Calu3 (cell line): Measurements from ENCODE around the gene HELQ. TPM values are rescaled to one million over a fixed set of nuclear protein-coding genes. Genes with fewer than 3 reads are reported as not detected.

Experiments
- BruUV-seq: library from RNA; stranded (reverse); fragments of 400-500 nt; replicated peaks from 2 replicates; lab custom pipeline; 2021; lab: Mats Ljungman, UMichigan
- CTCF ChIA-PET: fragments of 300-600 bp; sonication (Branson Sonifier 250); formaldehyde crosslinking; loops from one replicate; lab custom pipeline; 2022; ENCODE audit warnings: antibody characterized with exemption; lab: Charles Lee
- DNase-seq: peaks from one replicate; pipeline ENCODE4 v3.0.0; 2022
- H3K27ac Mint-ChIP-seq: one replicate; pipeline ENCODE4 v1.8.0; 2022; ENCODE audit warnings: mixed read lengths; ENCODE audit not compliant: unreplicated experiment
- H3K27me3 Mint-ChIP-seq: one replicate; pipeline ENCODE4 v1.8.0; 2022; ENCODE audit warnings: mixed read lengths; ENCODE audit not compliant: unreplicated experiment
- H3K36me3 Mint-ChIP-seq: one replicate; pipeline ENCODE4 v1.8.0; 2022; ENCODE audit warnings: mild to moderate bottlenecking, moderate library complexity, mixed read lengths; ENCODE audit not compliant: insufficient read depth, unreplicated experiment
- H3K4me1 Mint-ChIP-seq: one replicate; pipeline ENCODE4 v1.8.0; 2022; ENCODE audit warnings: mild to moderate bottlenecking, low read depth, mixed read lengths; ENCODE audit not compliant: unreplicated experiment
- H3K4me3 Mint-ChIP-seq: one replicate; pipeline ENCODE4 v1.8.0; 2022; ENCODE audit warnings: mild to moderate bottlenecking, low read depth, moderate library complexity, mixed read lengths; ENCODE audit not compliant: unreplicated experiment
- H3K9me3 Mint-ChIP-seq: one replicate; pipeline ENCODE4 v1.8.0; 2022; ENCODE audit warnings: low read depth, mixed read lengths; ENCODE audit not compliant: unreplicated experiment
- intact Hi-C: fragments of 100-400 bp; cut with micrococcal nuclease; formaldehyde crosslinking; loops from one replicate; pipeline ENCODE4 v1.10.0; 2022; ENCODE audit not compliant: unreplicated experiment
- total RNA-seq: library from RNA; stranded (reverse); gene quantifications from 2 replicates; pipeline ENCODE4 v1.2.3, GENCODE V29; 2022
- TF ChIP-seq, protein P1 (sequence below): fragments of 200-600 bp; IDR thresholded peaks from one replicate; pipeline ENCODE4 v1.8.0; 2022; ENCODE audit warnings: antibody characterized with exemption; ENCODE audit not compliant: unreplicated experiment

The HELQ gene
- total RNA-seq, 1 experiment from 2014 or later = 7.8 TPM

DNA sequence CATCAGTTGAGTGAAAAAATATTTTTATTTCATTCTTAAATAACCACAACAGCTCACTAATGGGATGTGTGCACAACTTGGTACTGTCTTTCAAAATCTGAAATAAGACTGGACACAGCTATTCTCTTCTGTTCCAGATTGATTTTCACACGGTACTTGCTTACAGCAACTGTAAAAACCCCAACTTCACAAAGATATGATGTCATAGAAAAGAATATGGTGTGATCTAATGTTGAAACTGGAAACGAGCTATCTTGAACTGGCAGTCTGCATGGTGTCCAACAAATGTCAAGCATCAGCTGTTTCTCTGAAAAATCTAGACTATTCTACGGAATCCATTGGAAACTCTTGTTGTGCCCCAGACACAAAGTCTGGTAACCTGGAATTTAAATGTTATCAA is 14.7 kb downstream of the HELQ start:
- Mint-ChIP-seq H3K27ac (no peak overlapping the region), H3K4me3 (no peak overlapping the region), H3K27me3 (no peaks in the 10 kb centered on the region), H3K9me3 (no peaks in the 10 kb centered on the region), H3K4me1 (no peaks in the 10 kb centered on the region), H3K36me3 (no peaks in the 10 kb centered on the region)
- no TSS peak for BruUV-seq
- CTCF ChIA-PET = no interaction called here
- DNase-seq = no peak
- TF ChIP-seq, protein P1, sequence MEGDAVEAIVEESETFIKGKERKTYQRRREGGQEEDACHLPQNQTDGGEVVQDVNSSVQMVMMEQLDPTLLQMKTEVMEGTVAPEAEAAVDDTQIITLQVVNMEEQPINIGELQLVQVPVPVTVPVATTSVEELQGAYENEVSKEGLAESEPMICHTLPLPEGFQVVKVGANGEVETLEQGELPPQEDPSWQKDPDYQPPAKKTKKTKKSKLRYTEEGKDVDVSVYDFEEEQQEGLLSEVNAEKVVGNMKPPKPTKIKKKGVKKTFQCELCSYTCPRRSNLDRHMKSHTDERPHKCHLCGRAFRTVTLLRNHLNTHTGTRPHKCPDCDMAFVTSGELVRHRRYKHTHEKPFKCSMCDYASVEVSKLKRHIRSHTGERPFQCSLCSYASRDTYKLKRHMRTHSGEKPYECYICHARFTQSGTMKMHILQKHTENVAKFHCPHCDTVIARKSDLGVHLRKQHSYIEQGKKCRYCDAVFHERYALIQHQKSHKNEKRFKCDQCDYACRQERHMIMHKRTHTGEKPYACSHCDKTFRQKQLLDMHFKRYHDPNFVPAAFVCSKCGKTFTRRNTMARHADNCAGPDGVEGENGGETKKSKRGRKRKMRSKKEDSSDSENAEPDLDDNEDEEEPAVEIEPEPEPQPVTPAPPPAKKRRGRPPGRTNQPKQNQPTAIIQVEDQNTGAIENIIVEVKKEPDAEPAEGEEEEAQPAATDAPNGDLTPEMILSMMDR = no peak
- intact Hi-C loops = no loop called here

DNA sequence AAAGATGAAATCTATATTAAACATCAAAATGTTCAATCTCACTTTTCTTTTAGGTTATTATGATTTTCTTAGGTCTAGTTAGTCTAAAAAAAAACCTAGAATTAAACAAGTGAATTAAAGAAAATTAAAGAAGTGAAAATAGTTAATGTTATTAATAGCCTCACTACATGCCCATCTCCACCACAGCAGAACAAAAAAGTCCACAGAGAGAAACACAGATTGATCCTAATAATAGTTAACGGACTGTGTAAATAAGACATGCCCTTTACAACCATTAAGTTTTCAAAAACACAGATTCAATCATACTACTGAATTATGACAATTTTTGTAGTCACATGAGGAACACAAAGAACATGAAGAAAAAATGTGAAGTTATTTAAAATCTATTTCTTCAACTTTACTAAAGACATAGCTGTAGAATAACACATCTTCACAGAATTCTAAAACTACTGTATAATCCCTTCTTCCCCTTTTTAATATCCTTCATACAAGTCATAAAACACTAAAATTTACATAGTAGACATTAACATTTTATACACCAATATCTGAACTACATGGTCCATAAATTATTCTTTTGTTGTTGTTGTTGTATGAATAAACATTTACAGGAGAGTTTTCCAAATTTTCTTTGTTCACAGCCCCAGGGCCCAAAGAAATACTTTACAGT is 15.3 kb downstream of the HELQ start:
- CTCF ChIA-PET = no interaction called here
- intact Hi-C loops = no loop called here
- Mint-ChIP-seq H3K4me3 (no peak overlapping the region), H3K36me3 (no peaks in the 10 kb centered on the region), H3K9me3 (no peaks in the 10 kb centered on the region), H3K27ac (no peak overlapping the region), H3K4me1 (no peaks in the 10 kb centered on the region), H3K27me3 (no peaks in the 10 kb centered on the region)
- TF ChIP-seq, protein P1 = no peak
- no TSS peak for BruUV-seq
- no peak for DNase-seq

DNA sequence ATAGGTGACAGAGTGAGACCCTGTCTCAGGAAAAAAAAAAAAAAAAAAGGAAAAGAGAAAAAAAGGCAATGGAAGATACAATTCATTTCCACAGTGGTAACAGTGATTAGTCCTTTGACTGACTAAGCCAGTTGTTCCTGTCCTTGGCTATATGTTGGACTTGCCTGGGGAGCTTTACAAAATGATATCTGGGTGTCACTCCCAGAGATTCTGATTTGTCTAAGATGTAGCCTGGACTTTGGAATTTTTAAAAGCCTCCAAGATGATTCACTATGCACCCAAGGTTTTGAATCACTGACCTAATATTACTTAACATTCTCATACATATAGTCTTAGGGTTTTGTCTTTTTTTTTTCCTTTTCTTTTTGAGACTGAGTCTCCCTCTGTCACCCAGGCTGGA is 16.9 kb downstream of the HELQ start:
- TF ChIP-seq, protein P1 = no peak
- CTCF ChIA-PET = interaction anchor here (0.7 kb wide), 1 partner anchor 587 kb away, joined by 5 read pairs; no protein-coding TSS in a partner anchor
- Mint-ChIP-seq H3K9me3 (no peaks in the 10 kb centered on the region), H3K27ac (no peak overlapping the region), H3K36me3 (no peaks in the 10 kb centered on the region), H3K27me3 (no peaks in the 10 kb centered on the region), H3K4me3 (no peak overlapping the region), H3K4me1 (no peaks in the 10 kb centered on the region)
- no peak for DNase-seq
- intact Hi-C loops = no loop called here
- no TSS peak for BruUV-seq

DNA sequence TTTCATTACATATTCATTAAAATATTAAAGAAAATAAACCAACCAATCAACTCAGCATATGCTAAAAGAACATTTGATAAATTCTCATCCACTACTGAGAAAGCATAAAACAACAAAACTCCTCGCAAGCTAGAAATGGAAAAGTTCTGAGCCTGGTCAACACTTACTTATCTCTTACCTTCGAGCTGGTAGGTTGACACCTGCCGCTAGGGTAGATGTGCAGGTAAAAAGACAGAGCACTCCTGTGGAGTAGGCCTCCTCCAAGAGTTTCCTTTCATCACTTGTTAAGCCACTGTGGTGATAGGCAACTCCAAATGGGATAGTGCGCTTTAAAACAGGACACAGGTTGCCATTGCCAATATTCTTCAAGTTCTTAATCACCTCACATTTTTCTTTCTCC is 18.9 kb downstream of the HELQ start:
- TF ChIP-seq, protein P1 = no peak
- no peaks in the 10 kb centered on the region for H3K4me1 Mint-ChIP-seq
- no TSS peak for BruUV-seq
- CTCF ChIA-PET = no interaction called here
- no peaks in the 10 kb centered on the region for H3K36me3 Mint-ChIP-seq
- H3K27ac Mint-ChIP-seq = no peak overlapping the region
- no peak for DNase-seq
- no peak overlapping the region for H3K4me3 Mint-ChIP-seq
- H3K27me3 Mint-ChIP-seq = no peaks in the 10 kb centered on the region
- intact Hi-C loops = no loop called here
- no peaks in the 10 kb centered on the region for H3K9me3 Mint-ChIP-seq
